Stimulated activated CD4-positive, alpha-beta T cell treated with anti-CD3 and anti-CD28 coated beads, Interleukin-2, amount 100 ng/mL, for 48 hours (primary cell): ENCODE data around the gene SERINC4.
A peak's percentile ranks its signal among the peaks of the same experiment; 100 is the strongest.

Experiments used
- DNase-seq, 2 donors: peaks; one replicate each; pipeline ENCODE4 v3.0.0-alpha.2; 2020

SERINC4 gene

GRCh38 chr15:43795997-43796396, 4.0 kb downstream of the SERINC4 start:
- DNase-seq, result no peak

- DNase-seq, result no peak
Observed at GRCh38 chr15:43795197-43795596, 4.8 kb downstream of the SERINC4 start.

- no peak for DNase-seq
Observed at GRCh38 chr15:43794269-43795037, 5.6 kb downstream of the SERINC4 start.

- DNase-seq, result no peak
Observed at GRCh38 chr15:43793647-43794046, 6.4 kb downstream of the SERINC4 start.

GRCh38 chr15:43792761-43793476, 7.1 kb downstream of the SERINC4 start:
- peak in 1 of 2 donors; percentile 19 for DNase-seq

GRCh38 chr15:43791993-43792760, 7.8 kb downstream of the SERINC4 start, which contains the start of gene SERF2:
Gene SERF2 (plus strand): TSS chr15:43792320. CDS start chr15:43792377, 57 bp downstream.
- peak; percentile 99 to 100 for DNase-seq

GRCh38 chr15:43789409-43789808, 10.6 kb downstream of the SERINC4 start:
- no peak for DNase-seq

GRCh38 chr15:43779016-43779415, 21.0 kb downstream of the SERINC4 start:
- DNase-seq, result no peak

GRCh38 chr15:43777267-43777914, 22.6 kb downstream of the SERINC4 start:
- peak; percentile 80 to 84 for DNase-seq

GRCh38 chr15:43776718-43777266, 23.2 kb downstream of the SERINC4 start, which contains the start of gene ELL3:
Gene ELL3 (minus strand): TSS chr15:43776966. CDS start chr15:43776901, 65 bp downstream.
- DNase-seq, result peak; percentile 69 to 73

GRCh38 chr15:43776101-43776717, 23.8 kb downstream of the SERINC4 start:
- peak in 1 of 2 donors; percentile 13 for DNase-seq

GRCh38 chr15:43775411-43775965, 24.5 kb downstream of the SERINC4 start:
- no peak for DNase-seq

GRCh38 chr15:43774062-43774461, 26.0 kb downstream of the SERINC4 start:
- no peak for DNase-seq

- no peak for DNase-seq
Observed at GRCh38 chr15:43772624-43773023, 27.4 kb downstream of the SERINC4 start.

GRCh38 chr15:43771816-43772215, 28.2 kb downstream of the SERINC4 start:
- no peak for DNase-seq

GRCh38 chr15:43769584-43770228, 30.3 kb downstream of the SERINC4 start:
- DNase-seq, result peak; percentile 60 to 65

- no peak for DNase-seq
Observed at GRCh38 chr15:43763819-43764446, 36.1 kb downstream of the SERINC4 start.

GRCh38 chr15:43762824-43763223, 37.2 kb downstream of the SERINC4 start:
- DNase-seq, result no peak

- DNase-seq, result no peak
Observed at GRCh38 chr15:43751885-43752284, 48.1 kb downstream of the SERINC4 start.

GRCh38 chr15:43749690-43750345, 50.2 kb downstream of the SERINC4 start:
- DNase-seq, result peak in 1 of 2 donors; percentile 15
